A673 (cell line): Measurements from ENCODE around the gene MEOX2. TPM values are rescaled to one million over a fixed set of nuclear protein-coding genes. Genes with fewer than 3 reads are reported as not detected.

Experiments used
- BruUV-seq: library from RNA; stranded (reverse); fragments of 400-500 nt; replicated peaks from 2 replicates; lab custom pipeline; 2021; lab: Mats Ljungman, UMichigan
- CTCF ChIA-PET: fragments of 300-600 bp; sonication (Branson Sonifier 250); formaldehyde crosslinking; loops from one replicate; lab custom pipeline; 2022; ENCODE audit warnings: antibody characterized with exemption; lab: Charles Lee
- POLR2A ChIA-PET: fragments of 300-600 bp; sonication (Branson Sonifier 250); formaldehyde crosslinking; loops from one replicate; lab custom pipeline; 2022; ENCODE audit warnings: antibody characterized with exemption; ENCODE audit not compliant: low non-redundant PET; lab: Charles Lee
- DNase-seq: peaks from one replicate; pipeline ENCODE4 v3.0.0-alpha.2; 2015; ENCODE audit warnings: low spot score
- H3K27ac ChIP-seq: fragments of 200-600 bp; sonication (generic); 2 replicates; pipeline ENCODE4 v1.5.1; 2016; ENCODE audit warnings: mixed run types, low read depth, mild to moderate bottlenecking, mixed read lengths, antibody characterized with exemption, low read length; ENCODE audit not compliant: poor library complexity, severe bottlenecking
- H3K27me3 ChIP-seq: fragments of 200-600 bp; sonication (generic); replicated peaks from 2 replicates; pipeline ENCODE4 v1.6.1; 2017; ENCODE audit warnings: mixed run types, low read depth, mild to moderate bottlenecking, mixed read lengths, antibody characterized with exemption, low read length; ENCODE audit not compliant: insufficient read depth, poor library complexity
- H3K36me3 ChIP-seq: fragments of 200-600 bp; sonication (generic); 2 replicates; pipeline ENCODE4 v1.6.1; 2016; ENCODE audit warnings: mixed run types, mild to moderate bottlenecking, mixed read lengths, antibody characterized with exemption, low read length; ENCODE audit not compliant: insufficient read depth, poor library complexity, severe bottlenecking
- H3K4me1 ChIP-seq: fragments of 200-600 bp; sonication (generic); 2 replicates; pipeline ENCODE4 v1.6.1; 2017; ENCODE audit warnings: mixed run types, mild to moderate bottlenecking, mixed read lengths, antibody characterized with exemption, low read length; ENCODE audit not compliant: insufficient read depth, poor library complexity, severe bottlenecking
- H3K4me3 ChIP-seq: fragments of 200-600 bp; sonication (generic); 2 replicates; pipeline ENCODE4 v1.5.1; 2016; ENCODE audit warnings: low read depth, mixed run types, mild to moderate bottlenecking, mixed read lengths, low read length; ENCODE audit not compliant: poor library complexity, severe bottlenecking
- H3K9me3 ChIP-seq: fragments of 200-600 bp; sonication (generic); 2 replicates; pipeline ENCODE4 v1.6.1; 2016; ENCODE audit warnings: mixed run types, low read depth, mild to moderate bottlenecking, mixed read lengths, antibody characterized with exemption, low read length; ENCODE audit not compliant: poor library complexity, severe bottlenecking
- CTCF ChIP-seq: fragments of 300-800, 200-600 bp; sonication (generic); conservative IDR thresholded peaks from 2 replicates; pipeline ENCODE4 v1.5.1; 2017; ENCODE audit warnings: low read depth, mild to moderate bottlenecking, antibody characterized with exemption, low read length, moderate library complexity, mixed read lengths
- EZH2 ChIP-seq: fragments of 200-600 bp; sonication (generic); IDR thresholded peaks from 2 replicates; pipeline ENCODE4 v1.6.1; 2017; ENCODE audit warnings: borderline replicate concordance, low read depth, mild to moderate bottlenecking, mixed read lengths, antibody characterized with exemption, low read length; ENCODE audit not compliant: poor library complexity, severe bottlenecking
- intact Hi-C: fragments of 100-400 bp; cut with micrococcal nuclease; formaldehyde crosslinking; loops from one replicate; pipeline ENCODE4 v1.10.0; 2022; ENCODE audit not compliant: unreplicated experiment
- total RNA-seq: library from RNA; stranded (reverse); gene quantifications from 2 replicates; pipeline ENCODE4 v1.2.3, GENCODE V29; 2021

The MEOX2 gene
- total RNA-seq, 1 experiment from 2014 or later = not detected

- Histone ChIP-seq H3K27me3 (no peaks in the 10 kb centered on the region), H3K9me3 (no peaks in the 10 kb centered on the region), H3K36me3 (no peaks in the 10 kb centered on the region), H3K4me3 (no peak overlapping the region), H3K27ac (no peak overlapping the region), H3K4me1 (no peaks in the 10 kb centered on the region)
- BruUV-seq = no TSS peak
- intact Hi-C loops = no loop called here
- POLR2A ChIA-PET = no interaction called here
- no peak for DNase-seq
- CTCF ChIA-PET = no interaction called here
- no peak for TF ChIP-seq EZH2
- TF ChIP-seq CTCF = no peak
These were observed 82.3 kb downstream of the MEOX2 start for GRCh38 chr7:15604166-15604565.

- CTCF ChIA-PET = no interaction called here
- TF ChIP-seq CTCF = no peak
- no peak for TF ChIP-seq EZH2
- Histone ChIP-seq H3K27me3 (no peaks in the 10 kb centered on the region), H3K36me3 (no peaks in the 10 kb centered on the region), H3K4me3 (no peak overlapping the region), H3K4me1 (no peaks in the 10 kb centered on the region), H3K27ac (no peak overlapping the region), H3K9me3 (no peaks in the 10 kb centered on the region)
- intact Hi-C loops = no loop called here
- DNase-seq = no peak
- POLR2A ChIA-PET = no interaction called here
- no TSS peak for BruUV-seq
These were observed 83.4 kb downstream of the MEOX2 start for GRCh38 chr7:15603124-15603523.

- Histone ChIP-seq H3K36me3 (no peaks in the 10 kb centered on the region), H3K4me3 (no peak overlapping the region), H3K27ac (no peak overlapping the region), H3K4me1 (no peaks in the 10 kb centered on the region), H3K9me3 (no peaks in the 10 kb centered on the region), H3K27me3 (no peaks in the 10 kb centered on the region)
- no TSS peak for BruUV-seq
- ChIA-PET POLR2A (no interaction called here), CTCF (no interaction called here)
- intact Hi-C loops = no loop called here
- TF ChIP-seq CTCF = no peak
- no peak for TF ChIP-seq EZH2
- DNase-seq = peak; percentile 25
These were observed 84.2 kb downstream of the MEOX2 start for GRCh38 chr7:15602236-15602635.
